HL-60 (cell line): Measurements from ENCODE around the gene HMGA1.
A peak's percentile ranks its signal among the peaks of the same experiment; 100 is the strongest.

Source experiments
- DNase-seq, 2 experiments: peaks; one replicate each; pipeline ENCODE4 v3.0.0-alpha.2; 2010 to 2020; ENCODE audit warnings: low read depth in 1 of 2, low spot score in 1 of 2
- H3K27ac ChIP-seq: fragments of 250-450 bp; sonication (Bioruptor Pico); replicated peaks from 2 replicates; pipeline ENCODE4 v1.5.1; 2020; ENCODE audit warnings: mild to moderate bottlenecking, moderate library complexity
- H3K27me3 ChIP-seq: fragments of 250-450 bp; sonication (Bioruptor Pico); 2 replicates; pipeline ENCODE4 v1.5.1; 2021; ENCODE audit warnings: mild to moderate bottlenecking, moderate library complexity; ENCODE audit not compliant: insufficient read depth, poor library complexity, severe bottlenecking
- H3K4me3 ChIP-seq: replicated peaks from 2 replicates; pipeline ENCODE4 v1.5.1; 2011; ENCODE audit warnings: mild to moderate bottlenecking, control low read depth, low read length; ENCODE audit not compliant: insufficient read depth
- GABPA ChIP-seq: IDR thresholded peaks from 2 replicates; pipeline ENCODE4 v1.6.1; 2012; ENCODE audit warnings: low read depth
- POLR2AphosphoS5 ChIP-seq: IDR thresholded peaks from 2 replicates; pipeline ENCODE4 v1.6.1; 2012; ENCODE audit warnings: low read depth
- REST ChIP-seq: IDR thresholded peaks from 2 replicates; pipeline ENCODE4 v1.6.1; 2012; ENCODE audit warnings: low read depth; ENCODE audit not compliant: insufficient replicate concordance
- SPI1 ChIP-seq: IDR thresholded peaks from 2 replicates; pipeline ENCODE4 v1.6.1; 2012; ENCODE audit warnings: low read depth, mild to moderate bottlenecking, borderline replicate concordance
- TF ChIP-seq, protein P1 (sequence below): IDR thresholded peaks from one replicate; pipeline ENCODE4 v1.5.1; 2011; ENCODE audit warnings: low read length, control low read depth, inconsistent platforms; ENCODE audit not compliant: insufficient read depth

HMGA1 gene

DNA sequence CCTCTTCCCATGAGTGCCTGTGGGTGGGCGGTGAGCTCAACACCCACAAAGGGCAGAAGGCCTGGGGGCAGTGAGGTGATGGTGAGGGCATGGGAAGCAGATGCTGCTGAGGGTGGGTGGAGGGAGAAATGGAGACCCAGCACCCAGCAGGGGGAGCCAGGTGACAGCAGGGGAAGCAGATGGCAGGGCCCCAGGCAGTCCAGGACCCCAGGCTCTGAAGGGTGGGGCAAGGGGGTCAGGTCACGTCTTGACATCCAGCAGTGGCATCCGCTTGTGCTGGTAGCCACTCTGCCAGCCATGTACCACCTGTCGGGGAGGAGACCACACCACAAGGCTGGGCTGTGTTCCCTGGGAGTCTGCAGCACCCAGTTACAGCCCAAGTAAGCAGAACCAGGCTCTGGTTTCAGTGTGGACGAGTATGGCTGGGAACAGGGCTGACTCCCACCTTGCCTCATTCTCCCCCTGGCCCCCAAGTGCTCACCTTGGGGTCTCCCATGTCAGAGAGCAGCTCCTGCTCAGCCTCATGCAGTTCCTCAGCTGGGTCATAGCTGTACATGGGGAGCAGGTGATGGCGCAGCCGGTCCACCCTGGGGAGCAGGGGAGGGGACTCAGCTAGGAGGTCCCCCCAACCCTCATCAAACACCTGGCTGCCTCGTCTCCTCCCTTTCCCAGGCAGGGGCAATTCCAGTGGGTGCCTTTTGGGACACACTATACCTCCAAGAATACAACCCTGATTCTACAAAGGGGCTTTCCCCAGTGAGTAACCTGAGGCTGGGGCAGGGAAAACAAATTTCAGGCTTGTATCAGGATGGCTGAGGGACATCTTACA lies 10.1 kb downstream of the HMGA1 start:
- H3K27ac ChIP-seq: no peak overlapping the region
- peak; percentile 97 for TF ChIP-seq POLR2AphosphoS5
- TF ChIP-seq, protein P1, sequence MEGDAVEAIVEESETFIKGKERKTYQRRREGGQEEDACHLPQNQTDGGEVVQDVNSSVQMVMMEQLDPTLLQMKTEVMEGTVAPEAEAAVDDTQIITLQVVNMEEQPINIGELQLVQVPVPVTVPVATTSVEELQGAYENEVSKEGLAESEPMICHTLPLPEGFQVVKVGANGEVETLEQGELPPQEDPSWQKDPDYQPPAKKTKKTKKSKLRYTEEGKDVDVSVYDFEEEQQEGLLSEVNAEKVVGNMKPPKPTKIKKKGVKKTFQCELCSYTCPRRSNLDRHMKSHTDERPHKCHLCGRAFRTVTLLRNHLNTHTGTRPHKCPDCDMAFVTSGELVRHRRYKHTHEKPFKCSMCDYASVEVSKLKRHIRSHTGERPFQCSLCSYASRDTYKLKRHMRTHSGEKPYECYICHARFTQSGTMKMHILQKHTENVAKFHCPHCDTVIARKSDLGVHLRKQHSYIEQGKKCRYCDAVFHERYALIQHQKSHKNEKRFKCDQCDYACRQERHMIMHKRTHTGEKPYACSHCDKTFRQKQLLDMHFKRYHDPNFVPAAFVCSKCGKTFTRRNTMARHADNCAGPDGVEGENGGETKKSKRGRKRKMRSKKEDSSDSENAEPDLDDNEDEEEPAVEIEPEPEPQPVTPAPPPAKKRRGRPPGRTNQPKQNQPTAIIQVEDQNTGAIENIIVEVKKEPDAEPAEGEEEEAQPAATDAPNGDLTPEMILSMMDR: peak; percentile 29
- no peak for TF ChIP-seq GABPA
- no peaks in the 10 kb centered on the region for H3K27me3 ChIP-seq
- peak in 1 of 2 experiments; percentile 61 for DNase-seq
- no peak overlapping the region for H3K4me3 ChIP-seq

- TF ChIP-seq REST (no peak), POLR2AphosphoS5 (no peak)
- H3K27ac ChIP-seq: no peak overlapping the region
- no peak for DNase-seq
Observed at GRCh38 chr6:34247481-34248197, 11.0 kb downstream of the HMGA1 start.

GRCh38 chr6:34248198-34248726 lies 11.6 kb downstream of the HMGA1 start:
- H3K4me3 ChIP-seq: peak overlapping the region; percentile 68
- TF ChIP-seq REST (no peak), GABPA (no peak), SPI1 (no peak), POLR2AphosphoS5 (no peak)
- TF ChIP-seq, protein P1: no peak
- peak in 1 of 2 experiments; percentile 59 for DNase-seq
- peak overlapping the region; percentile 46 for H3K27ac ChIP-seq
- no peaks in the 10 kb centered on the region for H3K27me3 ChIP-seq

More at GRCh38 chr6:34247481-34248197, 11.0 kb downstream of the HMGA1 start:
- peak overlapping the region; percentile 68 for H3K4me3 ChIP-seq
- no peaks in the 10 kb centered on the region for H3K27me3 ChIP-seq
